ENCODE measurements around the gene FHOD3. TPM values are rescaled to one million over a fixed set of nuclear protein-coding genes. Genes with fewer than 3 reads are reported as not detected.

Gene FHOD3
- total and polyA plus RNA-seq, 2 of the 4 experiments (the other 2 are of a cell fraction): 14.6 to 16.0 TPM

DNA sequence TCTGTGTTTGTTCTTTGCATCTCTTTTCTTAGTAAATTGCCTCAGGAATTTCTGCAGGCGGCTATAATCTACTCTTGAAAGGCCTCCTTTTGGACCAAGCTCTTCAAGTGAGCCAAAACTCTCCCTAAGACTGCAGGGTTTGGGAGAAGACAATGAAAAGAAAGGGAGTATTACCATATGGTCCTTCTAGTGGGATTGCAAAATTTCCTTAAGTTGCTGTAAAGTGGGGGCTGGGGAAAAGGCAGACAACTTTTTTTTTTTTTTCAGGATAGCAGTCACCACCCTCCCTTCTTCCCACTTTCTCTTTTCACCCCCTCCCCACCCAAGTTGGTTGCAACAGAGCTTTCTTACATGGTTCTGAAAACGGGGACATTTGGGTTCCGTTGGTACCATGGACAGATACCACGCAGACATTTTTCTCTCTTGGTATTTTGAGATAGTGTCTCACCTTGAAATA, 183.7 kb downstream of the FHOD3 start:
- ChIA-PET CTCF (no interaction called here), POLR2A (ENCODE audit: unreplicated experiment) (no interaction called here)
- H2BK15ac ChIP-seq (ENCODE audit: low read depth, low read length): no peak overlapping the region
- H4K91ac ChIP-seq (ENCODE audit: insufficient read depth, low read depth, low read length): no peak overlapping the region
- H2AFZ ChIP-seq (replicated peaks; ENCODE audit: low read length, poor library complexity): no peak overlapping the region
- no CpG with 5 or more reads among the region's 4 CpGs for WGBS, 2 experiments (ENCODE audit: extremely low coverage in 2 of 2, insufficient read length in 1 of 2)
- H3K27me3 ChIP-seq (ENCODE audit: control insufficient read depth, insufficient read depth, low read length): no peaks in the 10 kb centered on the region
- H4K8ac ChIP-seq (ENCODE audit: low read depth in 2 of 2, low read length in 2 of 2): no peak overlapping the region
- DNase-seq (no peak), ATAC-seq (ENCODE audit: low read depth) (no peak)
- H3K27ac ChIP-seq (ENCODE audit: insufficient read depth, low read length): no peak overlapping the region
- H4K20me1 ChIP-seq (ENCODE audit: insufficient read depth, low read length): no peaks in the 10 kb centered on the region
- H2BK20ac ChIP-seq (ENCODE audit: low read depth, low read length): no peak overlapping the region
- H3K14ac ChIP-seq (replicated peaks; ENCODE audit: low read depth, low read length): no peak overlapping the region
- no peak overlapping the region for H4K5ac ChIP-seq (ENCODE audit: low read depth, low read length)
- intact Hi-C loops (cut with micrococcal nuclease): loop anchor here (10.0 kb wide), 1 partner anchor 74 kb away; no protein-coding TSS in a partner anchor
- H3K9me1 ChIP-seq (ENCODE audit: insufficient read depth, low read length): no peaks in the 10 kb centered on the region; the same call in 1 of the 2 replicates
- no peak overlapping the region for H3K18ac ChIP-seq (ENCODE audit: low read depth, low read length)
- no peak overlapping the region for H3K56ac ChIP-seq (ENCODE audit: extremely low read depth, insufficient read depth, low read length)
- no peak overlapping the region for H3K9ac ChIP-seq (ENCODE audit: low read depth, low read length)
- no peaks in the 10 kb centered on the region for H3K9me3 ChIP-seq (ENCODE audit: control insufficient read depth, insufficient read depth, low read length)
- H3K23ac ChIP-seq (ENCODE audit: low read depth, low read length): no peak overlapping the region
- dilution Hi-C loops (cut with HindIII; ENCODE audit: low sequenced_read_pairs, unreplicated experiment): no loop called here
- no peak overlapping the region for H2AK5ac ChIP-seq (ENCODE audit: low read depth, low read length)
- no peak overlapping the region for H3K4me3 ChIP-seq (ENCODE audit: insufficient read depth, low read depth, low read length)
- in situ Hi-C loops (cut with MboI; ENCODE audit: low sequenced_read_pairs): no loop called here
- no peak overlapping the region for H2BK5ac ChIP-seq (ENCODE audit: low read depth, low read length, poor library complexity, severe bottlenecking)
- no peaks in the 10 kb centered on the region for H3K79me1 ChIP-seq (ENCODE audit: low read depth in 1 of 2, low read length in 2 of 2)
- no peak overlapping the region for H2BK120ac ChIP-seq (ENCODE audit: low read depth, low read length)
- H3K36me3 ChIP-seq (ENCODE audit: control insufficient read depth, insufficient read depth, low read length): no peaks in the 10 kb centered on the region
- TF ChIP-seq RCOR1 (IDR thresholded peaks at IDR 0.05; ENCODE audit: insufficient replicate concordance, low read length) (no peak), RAD21 (IDR thresholded peaks at IDR 0.05; ENCODE audit: low read length) (no peak), SMC3 (IDR thresholded peaks at IDR 0.05; ENCODE audit: low read depth, low read length) (no peak), BHLHE40 (IDR thresholded peaks at IDR 0.05; ENCODE audit: low read depth, low read length) (no peak), CEBPB (IDR thresholded peaks at IDR 0.05; ENCODE audit: low read depth, low read length) (no peak), MAFK (IDR thresholded peaks at IDR 0.05; ENCODE audit: low read depth, low read length) (no peak), MAZ (IDR thresholded peaks at IDR 0.05; ENCODE audit: borderline replicate concordance, low read depth, low read length) (no peak), RFX5 (IDR thresholded peaks at IDR 0.05; ENCODE audit: low read depth, low read length) (no peak), POLR2A (IDR thresholded peaks at IDR 0.05; ENCODE audit: low read depth, low read length) (no peak), CHD1 (IDR thresholded peaks at IDR 0.05; ENCODE audit: low read depth, low read length) (no peak), NFE2L2 (IDR thresholded peaks at IDR 0.05; ENCODE audit: low read depth, low read length) (no peak)
- TF ChIP-seq, protein P1, sequence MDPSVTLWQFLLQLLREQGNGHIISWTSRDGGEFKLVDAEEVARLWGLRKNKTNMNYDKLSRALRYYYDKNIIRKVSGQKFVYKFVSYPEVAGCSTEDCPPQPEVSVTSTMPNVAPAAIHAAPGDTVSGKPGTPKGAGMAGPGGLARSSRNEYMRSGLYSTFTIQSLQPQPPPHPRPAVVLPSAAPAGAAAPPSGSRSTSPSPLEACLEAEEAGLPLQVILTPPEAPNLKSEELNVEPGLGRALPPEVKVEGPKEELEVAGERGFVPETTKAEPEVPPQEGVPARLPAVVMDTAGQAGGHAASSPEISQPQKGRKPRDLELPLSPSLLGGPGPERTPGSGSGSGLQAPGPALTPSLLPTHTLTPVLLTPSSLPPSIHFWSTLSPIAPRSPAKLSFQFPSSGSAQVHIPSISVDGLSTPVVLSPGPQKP (IDR thresholded peaks at IDR 0.05; ENCODE audit: borderline replicate concordance, low read depth, low read length): no peak
- TF ChIP-seq, protein P2, sequence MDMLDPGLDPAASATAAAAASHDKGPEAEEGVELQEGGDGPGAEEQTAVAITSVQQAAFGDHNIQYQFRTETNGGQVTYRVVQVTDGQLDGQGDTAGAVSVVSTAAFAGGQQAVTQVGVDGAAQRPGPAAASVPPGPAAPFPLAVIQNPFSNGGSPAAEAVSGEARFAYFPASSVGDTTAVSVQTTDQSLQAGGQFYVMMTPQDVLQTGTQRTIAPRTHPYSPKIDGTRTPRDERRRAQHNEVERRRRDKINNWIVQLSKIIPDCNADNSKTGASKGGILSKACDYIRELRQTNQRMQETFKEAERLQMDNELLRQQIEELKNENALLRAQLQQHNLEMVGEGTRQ (IDR thresholded peaks at IDR 0.05; ENCODE audit: low read depth, low read length): no peak
- H2AK9ac ChIP-seq (replicated peaks; ENCODE audit: low read depth, low read length, poor library complexity): no peak overlapping the region
- BruUV-seq (replicated peaks): no TSS peak
- H3K4me1 ChIP-seq (ENCODE audit: control insufficient read depth, insufficient read depth, low read length): no peaks in the 10 kb centered on the region
- H3K4me2 ChIP-seq (ENCODE audit: low read depth, low read length): no peak overlapping the region
- no peak overlapping the region for H3K4ac ChIP-seq (ENCODE audit: low read depth, low read length)

All from IMR-90 (cell line).